WTC11 (cell line): Measurements from ENCODE around the gene TMEM108. TPM values are rescaled to one million over a fixed set of nuclear protein-coding genes. Genes with fewer than 3 reads are reported as not detected.
A peak's percentile ranks its signal among the peaks of the same experiment; 100 is the strongest.

Experiments used
- ATAC-seq: fragments of 200-7000 bp; cut with Tn5 transposase; 2 replicates; pipeline ENCODE4 v1.10.0; 2021; ENCODE audit warnings: mild to moderate bottlenecking, moderate library complexity
- CTCF ChIA-PET: fragments of 300-600 bp; sonication (Branson Sonifier 250); formaldehyde crosslinking; loops from one replicate; lab custom pipeline; 2021; ENCODE audit warnings: antibody characterized with exemption; lab: Charles Lee
- POLR2A ChIA-PET: fragments of 350-600 bp; sonication (Branson Sonifier 250); formaldehyde crosslinking; loops from one replicate; lab custom pipeline; 2021; ENCODE audit warnings: antibody characterized with exemption; lab: Charles Lee
- DNase-seq: peaks from one replicate; pipeline ENCODE4 v3.0.0; 2021; ENCODE audit warnings: low spot score
- H3K27ac Mint-ChIP-seq: 2 replicates; pipeline ENCODE4 v1.8.0; 2021; ENCODE audit warnings: mixed read lengths
- H3K27me3 Mint-ChIP-seq: 2 replicates; pipeline ENCODE4 v1.8.0; 2021; ENCODE audit warnings: low read depth, mild to moderate bottlenecking, moderate library complexity, mixed read lengths
- H3K36me3 Mint-ChIP-seq: 2 replicates; pipeline ENCODE4 v1.8.0; 2021; ENCODE audit warnings: mixed read lengths
- H3K4me1 Mint-ChIP-seq: 2 replicates; pipeline ENCODE4 v1.8.0; 2022; ENCODE audit warnings: mixed read lengths
- H3K4me3 Mint-ChIP-seq: 2 replicates; pipeline ENCODE4 v1.8.0; 2021; ENCODE audit warnings: mild to moderate bottlenecking, moderate library complexity, mixed read lengths
- H3K9me3 Mint-ChIP-seq: 2 replicates; pipeline ENCODE4 v1.8.0; 2021; ENCODE audit warnings: mixed read lengths
- CTCF ChIP-seq: fragments of 200-600 bp; IDR thresholded peaks from 2 replicates; pipeline ENCODE4 v1.8.0; 2022; ENCODE audit warnings: antibody characterized with exemption
- EMX1 ChIP-seq: fragments of 250-450 bp; sonication (Bioruptor Pico); IDR thresholded peaks from 2 replicates; pipeline ENCODE4 v1.8.0; 2021; ENCODE audit warnings: mild to moderate bottlenecking
- ESRRA ChIP-seq: sonication (generic); formaldehyde crosslinking; IDR thresholded peaks from 2 replicates; pipeline ENCODE4 v1.8.1; 2022; ENCODE audit warnings: mild to moderate bottlenecking, missing genetic modification reagents, borderline replicate concordance
- ETV6 ChIP-seq: sonication (generic); formaldehyde crosslinking; IDR thresholded peaks from 2 replicates; pipeline ENCODE4 v1.8.1; 2022; ENCODE audit warnings: mild to moderate bottlenecking, missing genetic modification reagents
- GRHL2 ChIP-seq: fragments of 250-450 bp; sonication (Bioruptor Pico); IDR thresholded peaks from 2 replicates; pipeline ENCODE4 v1.8.0; 2022; ENCODE audit warnings: mild to moderate bottlenecking, moderate library complexity; ENCODE audit not compliant: insufficient replicate concordance, severe bottlenecking
- HMGA2 ChIP-seq: fragments of 250-450 bp; sonication (Bioruptor Pico); IDR thresholded peaks from 2 replicates; pipeline ENCODE4 v1.4.0; 2021; ENCODE audit warnings: mild to moderate bottlenecking, moderate library complexity
- JAZF1 ChIP-seq: fragments of 250-450 bp; sonication (Bioruptor Pico); IDR thresholded peaks from 2 replicates; pipeline ENCODE4 v1.9.0; 2021; ENCODE audit warnings: moderate library complexity, mild to moderate bottlenecking, inconsistent platforms
- MAX ChIP-seq: sonication (generic); formaldehyde crosslinking; IDR thresholded peaks from 2 replicates; pipeline ENCODE4 v1.8.0; 2022; ENCODE audit warnings: mild to moderate bottlenecking, missing genetic modification reagents
- OVOL2 ChIP-seq: fragments of 250-450 bp; sonication (Bioruptor Pico); IDR thresholded peaks from 2 replicates; pipeline ENCODE4 v1.9.0; 2021; ENCODE audit warnings: mild to moderate bottlenecking, borderline replicate concordance
- SP1 ChIP-seq: sonication (generic); formaldehyde crosslinking; conservative IDR thresholded peaks from 2 replicates; pipeline ENCODE4 v1.8.1; 2022; ENCODE audit warnings: missing genetic modification reagents
- TCF7 ChIP-seq: sonication (generic); formaldehyde crosslinking; IDR thresholded peaks from 2 replicates; pipeline ENCODE4 v1.8.0; 2022; ENCODE audit warnings: mild to moderate bottlenecking, low read depth, missing genetic modification reagents, moderate library complexity
- USF1 ChIP-seq: sonication (generic); formaldehyde crosslinking; IDR thresholded peaks from 2 replicates; pipeline ENCODE4 v1.8.0; 2022; ENCODE audit warnings: mild to moderate bottlenecking, missing genetic modification reagents
- USF2 ChIP-seq: sonication (generic); formaldehyde crosslinking; IDR thresholded peaks from 2 replicates; pipeline ENCODE4 v1.8.1; 2023; ENCODE audit warnings: mild to moderate bottlenecking, missing genetic modification reagents, moderate library complexity
- ZNF232 ChIP-seq: sonication (generic); formaldehyde crosslinking; IDR thresholded peaks from 2 replicates; pipeline ENCODE4 v1.8.0; 2022; ENCODE audit warnings: mild to moderate bottlenecking, missing genetic modification reagents
- ZNF425 ChIP-seq: fragments of 250-450 bp; sonication (Bioruptor Pico); conservative IDR thresholded peaks from 2 replicates; pipeline ENCODE4 v1.9.0; 2021; ENCODE audit warnings: mild to moderate bottlenecking
- ZNF512 ChIP-seq: sonication (generic); formaldehyde crosslinking; IDR thresholded peaks from 2 replicates; pipeline ENCODE4 v1.8.1; 2022; ENCODE audit warnings: missing genetic modification reagents, borderline replicate concordance
- ZNF532 ChIP-seq: fragments of 250-450 bp; sonication (Bioruptor Pico); IDR thresholded peaks from 2 replicates; pipeline ENCODE4 v1.9.0; 2021; ENCODE audit warnings: mild to moderate bottlenecking, borderline replicate concordance
- total RNA-seq: library from RNA; stranded (reverse); gene quantifications from 3 replicates; pipeline ENCODE4 v1.2.3, GENCODE V29; 2021

Gene TMEM108
- total RNA-seq, 1 experiment from 2014 or later, result 14.7 TPM

- TF ChIP-seq ZNF532 (CRISPR knock-in tag), result no peak
- no peak for TF ChIP-seq ZNF512 (CRISPR knock-in tag)
- no peak for TF ChIP-seq GRHL2 (CRISPR knock-in tag)
- no peak for TF ChIP-seq ESRRA (CRISPR knock-in tag)
- TF ChIP-seq MAX (CRISPR knock-in tag), result no peak
- TF ChIP-seq SP1 (CRISPR knock-in tag), result no peak
- no peak for TF ChIP-seq USF1 (CRISPR knock-in tag)
- TF ChIP-seq JAZF1 (CRISPR knock-in tag), result no peak
These were observed 83.3 kb downstream of the TMEM108 start (continued) for GRCh38 chr3:133121450-133121849.

GRCh38 chr3:133123636-133124035 is 85.4 kb downstream of the TMEM108 start:
- H3K36me3 Mint-ChIP-seq, result no peaks in the 10 kb centered on the region
- no peak for DNase-seq

GRCh38 chr3:133124511-133124910 is 86.3 kb downstream of the TMEM108 start:
- ATAC-seq (peak; percentile 16; the same call in 1 of the 2 replicates), DNase-seq (no peak)
- Mint-ChIP-seq H3K36me3 (no peaks in the 10 kb centered on the region), H3K27ac (peak overlapping the region; percentile 58; the same call in 1 of the 2 replicates), H3K4me1 (peaks cover 12% of the 10 kb centered on the region), H3K9me3 (no peaks in the 10 kb centered on the region), H3K4me3 (no peak overlapping the region), H3K27me3 (no peaks in the 10 kb centered on the region)
- ChIA-PET CTCF (no interaction called here), POLR2A (no interaction called here)
- TF ChIP-seq OVOL2 (no peak), HMGA2 (CRISPR knock-in tag) (no peak), MAX (CRISPR knock-in tag) (no peak), ZNF232 (CRISPR knock-in tag) (no peak), EMX1 (CRISPR knock-in tag) (no peak), ZNF425 (CRISPR knock-in tag) (no peak), TCF7 (no peak), USF2 (CRISPR knock-in tag) (no peak)

More at GRCh38 chr3:133123636-133124035, 85.4 kb downstream of the TMEM108 start:
- Mint-ChIP-seq H3K4me3 (no peak overlapping the region), H3K27me3 (no peaks in the 10 kb centered on the region), H3K4me1 (peaks cover 18% of the 10 kb centered on the region), H3K9me3 (no peaks in the 10 kb centered on the region), H3K27ac (no peak overlapping the region)
- no peak for ATAC-seq
- CTCF ChIA-PET, result no interaction called here
- POLR2A ChIA-PET, result no interaction called here
- TF ChIP-seq ETV6 (CRISPR knock-in tag) (no peak), CTCF (no peak)
